OCI-LY7 (cell line): ENCODE data around the gene CDK11B. TPM values are rescaled to one million over a fixed set of nuclear protein-coding genes. Genes with fewer than 3 reads are reported as not detected.
"Not testable (repeated sequence)": the region's sequence is repeated elsewhere in the genome, so short reads cannot be mapped to it uniquely, and the experiment has no call there.

Experiments
- BruUV-seq: library from RNA; stranded (reverse); fragments of 400-500 nt; replicated peaks from 2 replicates; lab custom pipeline; 2021; lab: Mats Ljungman, UMichigan
- CTCF ChIA-PET: fragments of 300-600 bp; sonication (Branson Sonifier 250); formaldehyde crosslinking; loops from one replicate; lab custom pipeline; 2022; ENCODE audit warnings: antibody characterized with exemption; ENCODE audit not compliant: unreplicated experiment; lab: Charles Lee
- POLR2A ChIA-PET: fragments of 300-600 bp; sonication (Branson Sonifier 250); formaldehyde crosslinking; loops from one replicate; lab custom pipeline; 2022; ENCODE audit warnings: antibody characterized with exemption; lab: Charles Lee
- DNase-seq: peaks from one replicate; pipeline ENCODE4 v3.0.0-alpha.2; 2015; ENCODE audit warnings: low spot score
- H2AFZ ChIP-seq: fragments of 200-600 bp; sonication (generic), shearing (Covaris generic); 2 replicates; pipeline ENCODE4 v1.6.1; 2014; ENCODE audit warnings: mild to moderate bottlenecking, antibody characterized with exemption, low read length, moderate library complexity
- H3K27ac ChIP-seq: fragments of 200-600 bp; sonication (generic); 2 replicates; pipeline ENCODE4 v1.5.1; 2014; ENCODE audit warnings: mixed run types, low read depth, mild to moderate bottlenecking, moderate library complexity, low read length, inconsistent platforms; ENCODE audit not compliant: poor library complexity, severe bottlenecking
- H3K36me3 ChIP-seq: fragments of 200-600 bp; sonication (generic); 2 replicates; pipeline ENCODE4 v1.6.1; 2014; ENCODE audit warnings: mild to moderate bottlenecking, antibody characterized with exemption, low read length, moderate library complexity, mixed read lengths; ENCODE audit not compliant: insufficient read depth
- H3K4me1 ChIP-seq: fragments of 200-600 bp; sonication (generic); 2 replicates; pipeline ENCODE4 v1.5.1; 2014; ENCODE audit warnings: mild to moderate bottlenecking, low read length; ENCODE audit not compliant: insufficient read depth, poor library complexity, severe bottlenecking
- H3K4me2 ChIP-seq: fragments of 200-600 bp; sonication (generic); 2 replicates; pipeline ENCODE4 v1.6.1; 2014; ENCODE audit warnings: mild to moderate bottlenecking, low read length
- H3K4me3 ChIP-seq: fragments of 200-600 bp; sonication (generic); 2 replicates; pipeline ENCODE4 v1.5.1; 2014; ENCODE audit warnings: mild to moderate bottlenecking, low read depth, low read length; ENCODE audit not compliant: poor library complexity, severe bottlenecking
- H3K79me2 ChIP-seq: fragments of 200-600 bp; sonication (generic); 2 replicates; pipeline ENCODE4 v1.6.1; 2016; ENCODE audit warnings: low read depth, mild to moderate bottlenecking, low read length, moderate library complexity, mixed read lengths; ENCODE audit not compliant: insufficient read depth
- H3K9me2 ChIP-seq: fragments of 200-600 bp; sonication (generic); 2 replicates; pipeline ENCODE4 v1.6.1; 2016; ENCODE audit warnings: mild to moderate bottlenecking, low read length, mixed read lengths; ENCODE audit not compliant: insufficient read depth
- H3K9me3 ChIP-seq: fragments of 200-600 bp; sonication (generic); 2 replicates; pipeline ENCODE4 v1.6.1; 2014; ENCODE audit warnings: mild to moderate bottlenecking, mixed run types, low read length, mixed read lengths
- H4K20me1 ChIP-seq: fragments of 200-600 bp; sonication (generic); 2 replicates; pipeline ENCODE4 v1.6.1; 2014; ENCODE audit warnings: mild to moderate bottlenecking, antibody characterized with exemption, low read length, moderate library complexity, mixed read lengths; ENCODE audit not compliant: insufficient read depth
- intact Hi-C: fragments of 100-400 bp; cut with micrococcal nuclease; formaldehyde crosslinking; loops from one replicate; pipeline ENCODE4 v1.10.0; 2022; ENCODE audit not compliant: unreplicated experiment
- total RNA-seq, 2 experiments: library from RNA; depleted of rRNA in 1 of 2; stranded (reverse); fragments of >200 nt in 1 of 2; shearing (Covaris generic) in 1 of 2; gene quantifications; 2 replicates each; pipeline ENCODE4 v1.2.3, GENCODE V29; 2014 to 2022
- TF ChIP-seq, protein P1 (sequence below): fragments of 200-600 bp; sonication (generic); conservative IDR thresholded peaks from 2 replicates; pipeline ENCODE4 v1.5.1; 2014; ENCODE audit warnings: mild to moderate bottlenecking, antibody characterized with exemption, low read length, moderate library complexity, mixed read lengths

Gene CDK11B
- total RNA-seq, 2 experiments from 2014 or later: 21.6 to 51.5 TPM

DNA sequence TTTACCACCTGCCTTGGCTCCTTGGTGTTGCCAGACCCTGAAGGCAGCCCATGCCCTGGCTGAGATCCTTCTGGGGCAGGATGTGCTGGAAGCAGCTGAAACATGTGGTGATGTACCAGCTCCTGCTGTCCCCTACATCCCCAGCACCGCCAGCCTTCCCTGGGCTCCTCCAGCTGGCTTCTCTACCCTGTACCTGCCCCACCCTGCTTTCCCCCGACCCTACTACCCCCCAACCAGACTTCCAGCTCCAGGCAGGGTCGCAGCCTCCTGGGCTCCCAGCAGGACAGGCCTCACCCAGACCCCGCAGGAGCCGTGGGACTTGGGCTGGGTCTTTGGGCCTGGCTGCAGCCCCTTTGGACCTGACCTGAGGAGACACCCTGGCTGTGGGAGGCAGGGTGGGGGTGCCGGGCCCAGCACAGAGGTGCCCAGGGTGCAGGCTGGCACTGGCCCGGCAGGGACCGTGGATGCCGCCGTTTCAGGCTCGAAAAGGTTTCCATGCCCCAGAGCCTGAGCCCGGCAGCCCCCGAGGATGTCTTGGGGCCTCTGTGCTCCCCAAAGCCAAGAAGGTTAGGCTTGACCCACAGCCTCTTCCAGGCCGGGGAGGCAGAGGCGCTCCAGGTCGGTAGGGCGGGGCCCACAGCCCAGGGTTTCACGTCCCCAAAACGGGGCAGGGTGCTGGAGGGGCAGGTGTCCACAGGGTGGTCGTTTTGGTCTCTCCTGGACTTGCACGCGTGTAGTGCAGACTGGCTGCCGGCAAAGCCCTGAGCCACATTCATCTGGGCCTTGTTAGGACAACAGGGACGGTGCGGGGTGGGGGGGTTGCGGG, 38.8 kb upstream of the CDK11B start:
- intact Hi-C loops, H3K4me3 ChIP-seq, H3K79me2 ChIP-seq, BruUV-seq, H3K4me1 ChIP-seq, POLR2A ChIA-PET, DNase-seq, H3K36me3 ChIP-seq, H3K9me2 ChIP-seq, H3K9me3 ChIP-seq, H4K20me1 ChIP-seq, H3K4me2 ChIP-seq, H3K27ac ChIP-seq, H2AFZ ChIP-seq: not testable (repeated sequence)
- CTCF ChIA-PET: interaction anchor here (0.6 kb wide), 1 partner anchor 158 kb away, joined by 7 read pairs; no protein-coding TSS in a partner anchor

DNA sequence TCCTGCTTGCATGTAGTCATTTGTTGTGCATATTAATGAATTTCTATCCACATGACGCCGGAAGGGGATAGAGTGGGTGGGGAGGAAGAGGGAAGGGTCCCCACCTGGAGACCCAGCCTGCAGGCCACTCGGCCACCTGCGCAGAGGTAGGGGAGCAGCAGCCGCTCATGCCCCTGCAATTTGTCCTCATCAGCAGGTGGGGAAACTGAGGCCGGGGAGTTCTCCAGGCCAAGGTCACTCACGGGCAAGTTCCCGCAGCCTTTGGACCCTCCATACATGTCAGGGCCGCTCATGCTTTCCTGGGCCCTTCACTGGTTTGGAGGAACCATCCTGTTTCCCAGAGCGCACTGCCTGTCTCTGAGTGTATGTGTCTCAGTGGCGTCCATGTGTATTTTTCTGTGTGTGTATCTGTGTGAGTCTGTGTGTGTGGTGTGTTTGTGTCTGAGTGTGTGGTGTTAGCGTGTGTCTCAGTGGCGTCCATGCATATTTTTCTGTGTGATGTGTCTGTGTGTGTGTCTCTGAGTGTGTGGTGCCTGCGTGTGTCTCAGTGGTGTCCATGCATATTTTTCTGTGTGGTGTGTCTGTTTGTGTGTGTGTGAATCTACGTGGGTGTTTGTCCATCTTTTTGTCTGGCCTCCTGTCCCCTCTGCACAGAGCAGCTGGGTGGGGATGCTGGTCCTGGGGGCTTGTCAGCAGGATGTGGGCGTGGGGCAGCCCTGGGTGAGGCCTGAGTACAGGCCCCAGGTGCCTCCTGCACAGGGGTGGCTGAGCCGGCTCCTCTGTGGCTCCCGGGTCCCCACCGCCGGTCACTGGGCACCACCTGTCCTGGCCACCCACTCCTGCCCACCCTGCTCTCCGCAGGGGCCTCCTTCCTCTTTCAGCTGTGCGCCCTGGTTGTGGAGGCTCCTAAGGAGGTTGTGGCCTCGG, 37.9 kb upstream of the CDK11B start:
- DNase-seq, H3K4me3 ChIP-seq, H3K79me2 ChIP-seq, H3K9me3 ChIP-seq, H3K9me2 ChIP-seq, POLR2A ChIA-PET, H4K20me1 ChIP-seq, H2AFZ ChIP-seq, H3K4me1 ChIP-seq, H3K36me3 ChIP-seq, BruUV-seq, H3K27ac ChIP-seq, intact Hi-C loops, CTCF ChIA-PET, H3K4me2 ChIP-seq: not testable (repeated sequence)

DNA sequence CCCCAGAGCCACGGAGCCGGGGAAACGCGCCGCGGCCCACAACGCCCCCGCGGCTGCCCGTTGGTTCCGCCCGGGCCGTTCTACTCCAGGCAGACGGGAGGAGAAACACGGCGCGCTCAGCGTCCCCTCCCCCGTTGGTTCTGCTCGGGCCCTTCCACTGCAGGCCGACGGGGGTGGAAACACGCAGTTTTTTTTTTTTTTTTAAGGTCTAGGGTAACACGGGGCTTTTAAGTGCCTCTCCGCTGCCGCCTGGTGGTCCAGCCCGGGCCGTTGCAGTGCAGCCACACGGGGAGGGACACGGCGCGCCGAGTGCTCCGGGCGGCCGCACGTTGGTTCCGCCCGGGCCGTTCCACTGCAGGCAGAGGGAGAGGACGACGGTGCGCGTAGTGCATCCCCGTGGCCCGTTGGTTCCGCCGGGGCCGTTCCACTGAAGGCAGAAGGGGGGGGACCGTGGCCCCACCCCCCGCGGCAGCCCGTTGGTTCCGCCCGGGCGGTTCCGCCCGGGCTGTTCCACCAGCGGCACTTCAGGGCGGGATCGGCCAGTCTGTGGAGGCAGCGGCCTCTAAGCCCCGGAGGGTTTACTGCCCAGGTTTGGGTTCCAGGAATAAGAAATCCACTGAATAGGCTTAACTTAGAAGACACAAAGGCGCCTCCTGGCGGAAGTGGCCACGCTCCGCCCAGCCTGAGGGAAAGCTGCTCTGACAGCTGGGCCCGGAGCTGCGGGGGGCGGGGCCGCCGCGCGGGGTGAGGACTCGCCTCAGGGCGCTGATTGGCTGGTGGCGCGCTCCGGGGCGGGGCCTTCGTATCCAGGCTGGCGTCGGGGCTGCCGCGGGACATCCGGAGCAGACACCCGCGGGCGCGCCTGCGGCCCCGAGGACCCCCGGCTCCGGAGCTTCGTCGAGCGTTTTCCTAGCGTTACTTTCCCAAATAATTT, 34.2 kb upstream of the CDK11B start, which contains the start of gene SLC35E2B:
Gene SLC35E2B, minus strand, starts transcription at position 82 of the 934 bp plus-strand sequence. CDS start 16,096 bp downstream, outside the sequence.
- intact Hi-C loops, CTCF ChIA-PET, H4K20me1 ChIP-seq, H3K9me3 ChIP-seq, POLR2A ChIA-PET, H2AFZ ChIP-seq, BruUV-seq, H3K4me1 ChIP-seq, H3K9me2 ChIP-seq, H3K36me3 ChIP-seq, H3K79me2 ChIP-seq: not testable (repeated sequence)
- peak; percentile 97 for DNase-seq
- Histone ChIP-seq H3K4me3 (peak within 1 kb of the TSS; percentile 69), H3K4me2 (peak within 1 kb of the TSS; percentile 59), H3K27ac (peak within 1 kb of the TSS; percentile 82)
- TF ChIP-seq, protein P1, sequence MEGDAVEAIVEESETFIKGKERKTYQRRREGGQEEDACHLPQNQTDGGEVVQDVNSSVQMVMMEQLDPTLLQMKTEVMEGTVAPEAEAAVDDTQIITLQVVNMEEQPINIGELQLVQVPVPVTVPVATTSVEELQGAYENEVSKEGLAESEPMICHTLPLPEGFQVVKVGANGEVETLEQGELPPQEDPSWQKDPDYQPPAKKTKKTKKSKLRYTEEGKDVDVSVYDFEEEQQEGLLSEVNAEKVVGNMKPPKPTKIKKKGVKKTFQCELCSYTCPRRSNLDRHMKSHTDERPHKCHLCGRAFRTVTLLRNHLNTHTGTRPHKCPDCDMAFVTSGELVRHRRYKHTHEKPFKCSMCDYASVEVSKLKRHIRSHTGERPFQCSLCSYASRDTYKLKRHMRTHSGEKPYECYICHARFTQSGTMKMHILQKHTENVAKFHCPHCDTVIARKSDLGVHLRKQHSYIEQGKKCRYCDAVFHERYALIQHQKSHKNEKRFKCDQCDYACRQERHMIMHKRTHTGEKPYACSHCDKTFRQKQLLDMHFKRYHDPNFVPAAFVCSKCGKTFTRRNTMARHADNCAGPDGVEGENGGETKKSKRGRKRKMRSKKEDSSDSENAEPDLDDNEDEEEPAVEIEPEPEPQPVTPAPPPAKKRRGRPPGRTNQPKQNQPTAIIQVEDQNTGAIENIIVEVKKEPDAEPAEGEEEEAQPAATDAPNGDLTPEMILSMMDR: 0 out of 2 replicates have a peak, but pooled peaks have one; percentile 21

DNA sequence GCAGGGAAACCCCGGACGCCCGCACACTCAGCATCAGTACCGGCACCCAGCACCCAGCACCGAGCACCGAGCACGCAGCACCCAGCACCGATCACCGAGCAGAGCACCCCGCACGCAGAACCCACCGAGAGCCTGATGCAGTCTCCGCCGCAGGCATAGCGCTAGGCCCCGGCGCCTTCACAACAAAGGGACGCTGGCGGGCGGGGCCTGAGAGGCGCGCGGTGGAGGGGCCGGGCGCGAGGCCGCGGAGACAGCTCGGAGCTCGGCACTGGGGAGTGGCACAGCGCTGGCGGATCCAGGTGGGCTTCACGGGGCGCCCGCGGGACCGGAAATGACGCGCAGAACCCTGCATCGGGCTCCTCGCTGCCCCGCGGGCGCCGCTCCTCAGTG, 33.5 kb upstream of the CDK11B start:
- H4K20me1 ChIP-seq, intact Hi-C loops, H3K9me3 ChIP-seq, POLR2A ChIA-PET, CTCF ChIA-PET, H3K36me3 ChIP-seq, H2AFZ ChIP-seq, H3K79me2 ChIP-seq, H3K9me2 ChIP-seq, BruUV-seq, H3K4me1 ChIP-seq: not testable (repeated sequence)
- Histone ChIP-seq H3K27ac (peak overlapping the region; percentile 82), H3K4me2 (peak overlapping the region; percentile 59), H3K4me3 (peak overlapping the region; percentile 69)
- DNase-seq: peak; percentile 87

DNA sequence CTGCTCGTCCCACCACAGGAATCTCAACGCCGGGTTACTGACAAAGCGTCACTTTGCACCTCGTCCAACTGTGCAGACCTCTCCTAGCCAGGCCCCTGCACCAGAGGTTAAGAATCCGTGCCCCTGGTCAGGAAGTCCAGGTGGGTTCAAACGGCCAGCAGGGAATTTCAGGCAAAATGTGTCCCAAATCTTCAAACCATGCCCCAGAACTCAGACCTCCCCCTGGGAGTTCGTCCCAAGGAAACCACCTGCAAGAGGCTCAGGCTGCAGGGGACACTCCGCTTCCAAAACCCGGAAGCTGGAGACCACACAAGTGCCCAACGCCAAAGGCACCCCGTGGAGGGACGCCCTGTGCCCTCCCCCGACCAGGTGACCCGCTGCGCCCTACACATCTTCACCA, 32.6 kb upstream of the CDK11B start:
- intact Hi-C loops, H4K20me1 ChIP-seq, DNase-seq, H3K36me3 ChIP-seq, H3K27ac ChIP-seq, H3K79me2 ChIP-seq, H2AFZ ChIP-seq, H3K9me2 ChIP-seq, H3K4me1 ChIP-seq, H3K9me3 ChIP-seq, BruUV-seq, POLR2A ChIA-PET, CTCF ChIA-PET: not testable (repeated sequence)
- peak overlapping the region; percentile 44 for H3K4me3 ChIP-seq
- H3K4me2 ChIP-seq: 0 out of 2 replicates have a peak overlapping the region, but pooled peaks have one; percentile 23
